Midbrain (tissue), 1 donor: Measurements from ENCODE around the gene FIBP.

Experiments
- DNase-seq: peaks from one replicate; lab custom pipeline; 2025; lab: John Stamatoyannopoulos, UW

Gene FIBP

DNA sequence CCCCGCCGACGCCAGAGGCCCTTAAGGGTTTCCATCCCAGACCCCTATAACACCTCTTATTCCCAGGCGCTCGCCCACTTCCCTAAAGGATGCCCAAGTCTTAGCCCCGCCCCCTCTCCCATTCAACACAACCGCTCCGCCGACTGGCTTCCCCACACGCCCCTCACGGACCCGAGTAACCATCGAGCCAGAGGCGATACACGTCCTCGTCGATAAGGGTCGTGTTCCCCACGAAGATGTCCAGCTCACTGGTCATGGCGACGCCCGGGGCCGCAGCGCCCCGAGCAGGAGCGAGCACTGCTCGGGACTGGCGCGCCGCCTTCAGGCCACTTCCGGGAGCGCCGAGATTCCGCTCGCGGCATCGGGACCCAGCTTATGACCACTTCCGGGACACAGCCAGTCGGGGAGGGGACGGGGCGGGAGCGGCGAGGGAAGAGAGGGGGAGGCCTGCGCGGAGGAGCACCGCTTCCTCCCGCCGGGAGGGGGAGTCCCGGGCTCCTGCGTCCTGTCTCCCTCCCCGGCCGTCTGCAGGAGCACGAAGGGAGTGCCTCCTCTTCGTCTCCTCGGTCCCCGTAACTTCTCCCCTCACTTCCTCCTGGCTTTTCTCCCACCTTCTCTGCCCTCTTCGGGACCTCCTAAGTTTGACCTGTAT, at the start of gene FIBP:
Gene FIBP (minus strand): TSS at position 309 of the 652 bp plus-strand sequence. CDS start 53 bp downstream, at position 256.
- peak; percentile 98 for DNase-seq

DNA sequence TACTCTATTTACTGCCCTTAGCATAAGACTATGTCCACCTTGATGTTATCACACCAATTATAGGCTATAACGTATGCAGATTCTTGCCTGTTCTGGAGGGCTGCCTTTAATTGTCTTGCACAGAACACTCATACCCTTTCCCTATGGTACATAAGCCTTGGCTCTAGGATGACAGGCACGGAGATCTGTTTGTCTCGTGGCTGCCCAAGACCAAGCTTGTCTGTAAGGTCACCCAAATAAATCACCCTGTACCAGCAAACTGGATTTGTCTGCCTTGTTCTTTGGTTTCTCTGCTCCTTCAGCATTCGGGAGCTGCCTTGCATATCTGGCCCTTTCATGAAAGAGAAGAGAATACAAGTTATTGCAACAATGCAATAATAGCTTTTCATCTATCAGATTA, 49.5 kb upstream of the FIBP start:
- no peak for DNase-seq

DNA sequence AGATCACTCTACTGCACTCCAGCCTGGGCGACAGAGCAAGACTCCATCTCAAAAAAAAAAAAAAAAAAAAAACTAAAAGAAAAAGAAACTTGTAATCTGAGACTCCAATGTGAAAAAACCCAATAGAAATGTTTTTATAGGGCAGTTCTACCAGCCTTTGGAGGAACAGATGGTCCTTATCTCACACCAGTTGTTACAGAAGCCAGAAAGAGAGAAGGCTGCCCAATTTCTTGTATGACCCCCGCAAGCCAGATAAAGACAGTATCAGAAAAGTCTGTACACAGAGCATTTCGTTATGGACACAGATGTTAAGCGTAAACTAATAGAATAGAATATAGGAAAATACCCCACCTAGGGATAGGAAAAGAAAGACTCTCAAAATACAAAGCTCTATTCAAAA, 45.7 kb upstream of the FIBP start:
- no peak for DNase-seq

DNA sequence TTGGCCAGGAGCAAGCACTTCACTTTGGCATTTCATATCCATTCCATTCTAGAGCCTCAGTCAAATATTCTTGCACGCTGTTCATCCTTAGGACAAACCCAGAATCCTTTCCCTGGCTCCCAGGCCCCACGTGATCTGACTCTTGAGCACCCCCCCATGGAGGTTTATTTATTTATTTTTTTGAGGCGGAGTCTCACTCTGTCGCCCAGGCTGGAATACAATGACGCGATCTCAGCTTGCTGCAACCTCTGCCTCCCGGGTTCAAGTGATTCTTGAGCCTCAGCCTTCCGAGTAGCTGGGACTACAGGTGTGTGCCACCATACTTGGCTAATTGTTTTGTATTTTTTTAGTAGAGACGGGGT, 44.3 kb upstream of the FIBP start:
- no peak for DNase-seq

DNA sequence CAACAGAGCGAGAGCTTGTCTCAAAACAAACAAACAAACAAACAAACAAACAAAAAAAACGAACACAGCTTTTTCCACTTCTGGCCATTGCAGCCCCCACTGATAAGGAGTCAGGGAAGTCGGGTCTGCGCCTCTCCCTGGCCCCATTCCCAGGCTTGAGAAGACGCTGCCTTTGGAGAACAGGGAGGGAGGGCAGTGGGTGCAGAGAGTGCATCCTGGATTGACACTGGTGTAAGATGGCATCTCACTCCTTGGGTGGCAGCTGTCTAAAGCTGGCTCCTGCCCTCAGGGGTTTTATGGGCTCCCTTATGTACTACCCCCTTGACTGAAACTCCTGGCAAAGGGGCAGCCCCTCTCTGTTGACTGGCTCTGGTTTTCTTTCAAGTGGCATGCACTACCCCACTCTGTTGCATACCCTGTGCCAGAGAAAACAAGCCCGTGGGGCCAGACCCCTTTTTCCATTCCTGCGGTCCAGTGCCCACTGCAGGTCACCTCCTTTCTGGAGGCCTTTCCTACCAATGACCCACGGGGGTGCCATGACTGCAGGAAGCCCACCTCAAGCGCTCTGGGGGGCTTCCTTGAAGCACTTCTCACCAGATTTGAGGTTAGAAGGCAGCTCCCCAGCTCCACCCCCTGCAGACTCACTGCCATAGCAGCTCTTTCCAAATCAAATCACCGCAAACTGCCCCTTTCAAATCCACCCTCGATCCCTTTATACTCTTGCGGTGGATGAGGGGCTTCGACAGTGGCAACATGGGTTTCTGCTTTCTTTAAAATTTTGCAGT, 43.7 kb upstream of the FIBP start:
- no peak for DNase-seq

DNA sequence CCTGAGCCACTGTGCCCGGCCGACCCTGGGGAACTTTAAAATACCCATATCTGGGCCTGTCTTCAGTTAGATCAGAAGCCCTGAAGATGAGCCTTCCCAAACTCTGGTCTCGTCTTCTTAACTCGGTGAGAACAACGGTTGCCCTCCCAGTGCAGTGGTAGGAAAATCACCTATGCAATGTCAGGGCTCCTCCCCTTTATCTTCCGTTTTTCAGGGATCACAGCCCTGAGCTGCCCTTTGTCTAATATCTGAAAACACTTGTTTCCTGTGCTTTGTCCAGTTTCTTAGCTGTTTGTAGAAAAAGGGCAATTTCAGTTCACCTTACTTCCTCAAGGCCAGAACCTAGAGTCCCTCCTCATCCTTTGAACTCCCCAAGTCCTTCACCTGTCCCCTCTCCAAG, 40.4 kb upstream of the FIBP start:
- DNase-seq, result no peak

DNA sequence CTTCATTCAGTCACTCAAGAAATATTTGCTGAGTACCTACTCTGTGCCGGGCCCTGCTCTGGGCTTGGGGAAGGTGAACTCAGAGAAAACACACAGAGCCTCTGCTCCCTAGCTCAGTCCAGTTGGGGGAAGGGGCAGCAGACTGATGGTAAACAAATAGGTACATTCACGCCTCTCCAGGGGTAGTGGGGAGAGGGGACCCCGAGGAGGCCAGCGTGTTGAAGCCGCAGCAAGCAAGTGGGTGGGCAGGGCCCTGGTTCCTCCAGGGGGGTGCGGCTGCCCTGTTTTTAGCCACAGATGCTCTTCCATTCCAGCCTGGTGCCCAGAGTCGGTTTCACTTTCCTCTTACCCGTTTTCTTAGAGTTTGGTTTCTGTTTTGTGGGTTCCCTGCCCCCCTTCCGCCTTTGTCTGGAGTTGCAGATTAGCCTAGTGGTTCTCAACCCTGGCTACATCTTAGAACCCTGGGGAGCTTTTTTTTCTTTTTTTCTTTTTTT, 39.7 kb upstream of the FIBP start:
- no peak for DNase-seq

DNA sequence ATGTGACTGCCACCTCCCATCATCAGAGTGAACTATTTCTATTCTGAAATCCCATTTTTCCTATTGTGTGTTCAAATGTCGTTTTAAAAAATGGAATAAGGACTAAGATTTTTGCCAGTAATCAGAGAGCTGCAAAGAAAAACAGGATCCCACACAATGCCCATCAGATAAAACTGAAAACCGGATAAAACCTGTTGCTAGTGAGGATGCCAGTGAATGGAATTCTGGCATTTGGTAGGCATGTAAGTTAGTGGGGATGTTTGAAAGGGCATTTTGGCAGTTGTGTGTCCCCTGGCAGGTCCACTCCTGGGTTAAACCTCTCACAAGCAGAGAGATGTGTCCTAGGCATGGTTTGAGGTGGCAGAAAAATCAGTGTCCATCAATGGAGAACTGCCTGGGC, 37.1 kb upstream of the FIBP start:
- DNase-seq, result no peak

DNA sequence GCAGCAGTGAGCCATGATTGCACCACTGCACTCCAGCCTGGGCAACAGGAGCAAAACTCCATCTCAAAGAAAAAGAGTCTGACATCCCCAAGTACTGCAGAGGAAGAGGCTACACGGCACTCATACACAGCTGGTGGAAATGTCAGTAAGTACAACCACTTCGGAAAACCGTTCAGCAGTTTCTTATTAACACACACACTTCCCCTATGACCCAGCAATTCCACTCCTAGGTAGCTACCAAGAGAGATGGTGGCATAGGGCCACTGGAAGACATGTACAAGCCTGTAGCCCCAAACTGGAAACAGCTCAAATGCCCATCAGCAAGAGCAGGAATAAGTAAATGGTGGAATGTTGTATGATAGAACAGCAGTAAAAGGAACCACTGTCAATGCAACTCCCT, 34.3 kb upstream of the FIBP start:
- no peak for DNase-seq

DNA sequence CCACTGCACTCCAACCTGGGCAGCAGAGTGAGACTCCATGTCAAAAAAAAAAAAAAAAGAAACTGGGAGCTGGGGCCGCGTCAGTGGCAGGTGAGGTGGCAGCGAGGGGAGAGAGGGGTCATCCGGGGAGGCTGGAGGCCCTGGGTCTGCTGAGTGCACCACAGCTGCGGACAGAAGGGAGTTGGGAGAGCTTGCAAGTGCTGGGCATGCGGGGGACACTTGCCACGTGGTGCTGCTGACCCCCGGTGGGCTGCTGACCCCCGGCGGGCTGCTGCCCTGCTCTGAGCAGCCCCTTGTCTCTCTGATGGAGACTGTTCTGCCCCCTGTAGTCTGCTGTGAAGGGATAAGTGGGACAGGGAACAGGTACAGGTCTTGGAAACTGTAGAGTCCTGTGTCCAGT, 33.6 kb upstream of the FIBP start:
- DNase-seq, result no peak

DNA sequence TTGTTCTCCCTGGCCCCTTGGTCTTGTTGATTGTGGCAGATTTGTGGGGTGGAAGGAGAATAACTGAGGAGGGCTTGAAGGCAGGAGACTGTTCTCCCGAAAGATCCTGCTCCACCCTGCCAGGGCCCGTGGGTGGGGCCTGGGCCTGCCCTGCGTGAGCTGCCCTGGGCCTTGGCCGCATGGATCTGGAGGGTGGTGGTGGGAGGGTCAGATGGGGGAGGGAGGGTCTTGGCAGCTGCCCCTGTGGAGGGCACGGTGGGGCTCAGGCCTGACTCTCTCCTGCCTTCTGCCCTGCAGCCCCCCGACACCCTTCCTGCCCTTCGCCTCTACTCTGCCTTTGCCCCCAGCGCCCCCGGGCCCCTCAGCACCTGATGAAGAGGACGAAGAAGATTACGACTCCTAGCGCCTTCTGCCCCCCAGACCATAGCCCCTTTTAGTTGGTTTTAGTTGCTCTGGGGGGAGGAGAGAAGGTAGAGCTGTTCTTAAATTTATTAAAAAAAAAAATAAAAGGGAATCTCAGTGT, 32.8 kb upstream of the FIBP start:
- no peak for DNase-seq

DNA sequence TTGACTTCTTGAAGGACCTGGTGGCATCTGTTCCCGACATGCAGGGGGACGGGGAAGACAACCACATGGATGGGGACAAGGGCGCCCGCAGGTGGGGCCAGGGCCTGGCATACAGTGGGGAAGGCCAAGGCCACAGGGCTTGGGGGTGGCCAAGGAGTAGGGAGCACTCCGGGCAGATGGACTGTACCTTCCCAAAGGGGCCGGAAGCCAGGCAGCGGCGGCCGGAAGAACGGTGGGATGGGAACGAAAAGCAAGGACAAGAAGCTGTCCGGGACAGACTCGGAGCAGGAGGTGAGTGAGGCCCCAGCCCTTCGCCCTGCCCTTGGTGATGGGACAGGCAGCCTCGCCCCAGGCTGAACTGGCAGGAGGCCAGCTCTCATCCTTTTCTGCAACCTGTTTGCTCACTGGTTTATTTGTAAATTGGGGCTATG, 32.1 kb upstream of the FIBP start:
- DNase-seq, result no peak

DNA sequence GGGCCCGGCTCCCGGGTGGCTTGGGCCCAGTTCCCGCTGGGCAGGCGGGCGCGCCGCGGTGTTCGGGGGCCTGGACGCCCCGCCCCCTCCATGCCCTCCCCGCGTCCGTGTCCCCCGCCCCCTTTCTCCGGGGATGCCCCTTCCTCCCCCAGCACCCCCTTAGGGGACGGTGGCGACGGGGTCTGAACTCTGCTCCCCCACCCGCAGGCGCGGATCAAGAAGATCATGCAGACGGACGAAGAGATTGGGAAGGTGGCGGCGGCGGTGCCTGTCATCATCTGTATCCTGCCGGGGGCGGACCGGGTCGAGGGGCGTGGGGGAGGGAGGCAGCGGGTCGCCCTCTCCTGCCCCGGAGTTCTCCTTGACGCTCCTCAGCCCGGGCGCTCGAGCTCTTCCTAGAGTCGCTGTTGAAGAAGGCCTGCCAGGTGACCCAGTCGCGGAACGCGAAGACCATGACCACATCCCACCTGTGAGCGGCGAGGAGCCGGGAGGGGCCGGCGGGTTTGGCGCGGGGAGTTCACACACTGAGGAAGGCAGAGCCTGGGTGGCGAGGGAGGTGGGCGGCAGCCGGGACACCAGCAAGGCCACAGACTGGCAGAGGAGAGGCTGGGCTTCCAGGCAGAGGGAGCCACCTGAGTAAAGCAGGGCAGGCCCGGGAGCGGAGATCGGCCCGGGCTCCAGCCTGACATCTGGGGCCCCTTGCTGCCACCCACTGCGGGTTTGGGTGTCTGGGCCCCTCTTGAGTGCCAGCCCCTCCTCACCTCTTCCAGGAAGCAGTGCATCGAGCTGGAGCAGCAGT, 31.5 kb upstream of the FIBP start:
- no peak for DNase-seq

DNA sequence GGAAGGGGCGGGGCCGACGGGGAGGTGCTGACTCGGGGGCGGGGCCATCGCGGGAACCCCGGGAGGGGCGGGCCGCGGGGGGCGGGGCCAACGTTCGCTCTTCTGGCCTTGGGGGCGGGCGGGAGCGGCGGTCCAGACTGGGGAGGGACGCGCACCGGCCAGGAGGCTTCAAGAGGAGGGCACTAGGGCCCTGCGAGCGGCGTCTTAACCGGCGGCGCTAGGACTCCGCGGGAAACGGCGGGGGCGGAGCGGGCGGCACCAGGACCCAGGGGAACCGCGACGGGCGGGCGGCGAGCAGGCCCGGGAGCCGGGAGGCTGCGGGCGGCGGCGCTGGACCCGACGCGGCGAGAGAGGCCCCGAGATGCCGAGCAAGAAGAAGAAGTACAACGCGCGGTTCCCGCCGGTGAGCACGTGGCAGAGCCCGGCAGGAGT, 30.9 kb upstream of the FIBP start, which contains the start of gene DRAP1:
Gene DRAP1 (plus strand): TSS at position 286 of the 432 bp plus-strand sequence. CDS start 76 bp downstream, at position 362.
- DNase-seq, result peak; percentile 99

DNA sequence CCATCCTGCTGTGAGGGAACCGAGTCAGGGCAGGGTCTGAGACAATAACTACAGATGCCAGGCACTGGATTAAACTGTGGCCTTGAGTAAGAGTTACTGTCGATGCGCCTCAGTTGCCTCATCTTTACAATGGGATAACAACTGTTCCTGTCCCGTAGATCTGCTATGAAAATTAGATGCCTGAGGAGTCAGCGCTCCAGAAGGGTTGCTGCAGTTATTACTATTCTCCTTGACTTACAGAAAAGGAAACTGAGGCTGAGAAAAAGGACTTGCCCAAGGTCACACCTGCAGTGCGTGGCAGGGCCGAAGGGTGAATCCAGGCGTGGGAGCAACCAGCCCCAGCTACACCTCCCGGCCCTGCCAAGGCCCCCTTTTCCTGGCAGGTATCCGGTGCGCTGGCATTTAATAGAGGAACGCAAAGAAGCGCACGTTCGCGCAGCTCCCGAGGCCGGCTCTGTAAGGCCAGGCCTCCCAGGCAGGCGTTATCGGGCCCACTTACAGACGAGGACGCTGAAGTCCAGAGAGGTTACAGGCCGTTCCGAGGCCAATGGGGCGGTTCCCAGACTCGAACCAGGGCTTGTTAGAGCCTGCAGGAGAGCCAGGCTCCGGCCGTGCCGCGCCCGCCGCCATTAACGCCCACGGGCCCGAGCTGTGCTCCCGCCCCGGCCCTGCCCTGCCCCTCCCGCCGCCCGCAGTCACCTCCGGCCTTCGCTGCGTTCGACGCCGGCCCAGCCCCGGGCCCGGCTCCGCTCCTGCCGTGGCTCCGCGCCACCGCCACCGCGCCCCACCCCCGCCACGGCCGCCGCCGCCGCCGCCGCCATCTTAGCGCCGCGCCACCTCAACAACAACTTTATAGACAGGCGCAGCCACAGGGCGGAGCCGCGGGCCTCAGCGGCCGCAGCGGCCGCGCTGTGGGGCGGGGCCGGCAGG, 30.2 kb upstream of the FIBP start, which contains the start of gene C11orf68:
Gene C11orf68 (minus strand): TSS at position 852 of the 930 bp plus-strand sequence. CDS start 31 bp downstream, at position 821.
- no peak for DNase-seq

DNA sequence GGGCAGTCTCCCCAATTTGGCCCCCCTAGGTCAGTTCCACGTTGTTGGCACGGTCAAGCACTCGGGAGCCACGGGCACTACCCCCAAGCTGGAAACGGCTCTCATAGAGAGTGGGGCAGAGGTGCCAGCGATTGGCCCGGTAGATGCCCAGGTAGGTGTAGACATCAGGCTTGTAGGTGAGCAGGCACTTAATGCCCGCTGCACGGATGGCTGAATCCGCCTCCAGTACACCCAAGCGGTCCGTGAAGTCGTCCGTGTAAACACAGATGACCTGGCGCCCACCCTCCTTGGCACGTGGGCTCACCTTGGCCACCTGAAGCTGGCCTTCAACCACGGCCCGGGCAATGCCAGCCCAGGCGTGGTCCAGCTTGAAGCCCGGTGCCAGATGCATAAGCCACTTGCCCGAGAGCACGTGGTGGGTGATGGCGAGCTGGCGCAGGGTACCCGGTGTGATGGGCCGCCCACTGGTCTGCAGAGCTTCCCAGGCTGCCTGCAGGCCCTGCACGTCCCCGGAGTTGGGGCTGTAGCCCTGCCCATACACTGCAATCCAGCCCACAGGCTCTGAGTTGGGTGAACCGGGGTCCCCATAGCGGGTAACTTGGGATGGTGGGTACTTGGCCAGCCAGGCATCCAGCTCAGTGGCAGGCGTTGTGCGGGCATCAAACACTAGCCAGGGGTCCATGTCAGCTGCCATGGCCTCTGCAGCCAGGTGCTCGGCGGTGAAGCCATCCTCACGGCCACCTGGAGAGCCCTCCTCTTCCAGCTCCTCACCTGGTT, 29.4 kb upstream of the FIBP start:
- no peak for DNase-seq

DNA sequence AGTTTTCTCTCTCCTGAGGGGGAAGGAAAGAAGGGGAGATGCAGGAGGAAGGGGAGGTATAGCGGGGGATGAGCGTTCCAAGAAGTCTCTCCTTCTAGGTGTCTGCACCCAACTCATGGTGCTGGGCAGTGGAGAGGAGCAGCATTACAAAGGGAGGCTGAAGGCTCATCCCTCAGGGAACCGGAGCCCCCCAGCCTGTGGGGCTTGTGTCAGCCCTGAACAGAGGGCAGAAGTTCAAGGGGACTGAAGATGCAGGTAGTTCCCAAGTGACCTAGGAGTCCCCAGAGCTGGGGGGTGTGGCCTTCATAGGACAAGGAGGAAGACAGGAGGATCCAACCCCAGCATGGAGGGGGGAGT, 28.8 kb upstream of the FIBP start:
- no peak for DNase-seq

DNA sequence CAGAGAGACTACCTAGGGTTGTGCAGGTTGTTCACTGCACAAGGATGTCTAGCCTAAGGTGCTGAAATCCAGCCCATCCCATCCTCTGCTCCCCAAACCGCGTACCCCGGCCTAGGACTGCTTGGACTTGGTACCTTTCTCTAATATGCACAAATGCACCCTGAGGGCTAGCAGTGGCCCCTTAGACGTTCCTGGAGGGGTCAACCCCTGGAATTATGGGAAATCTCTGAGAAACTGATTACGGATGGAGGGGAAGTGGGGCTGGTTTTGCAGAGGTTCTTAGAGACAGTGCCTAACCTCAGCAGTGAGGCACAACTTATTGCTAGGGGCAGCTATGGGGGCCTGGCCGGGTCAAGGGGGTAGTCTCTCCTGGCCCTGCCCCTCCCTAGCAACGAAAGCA, 28.1 kb upstream of the FIBP start:
- no peak for DNase-seq

DNA sequence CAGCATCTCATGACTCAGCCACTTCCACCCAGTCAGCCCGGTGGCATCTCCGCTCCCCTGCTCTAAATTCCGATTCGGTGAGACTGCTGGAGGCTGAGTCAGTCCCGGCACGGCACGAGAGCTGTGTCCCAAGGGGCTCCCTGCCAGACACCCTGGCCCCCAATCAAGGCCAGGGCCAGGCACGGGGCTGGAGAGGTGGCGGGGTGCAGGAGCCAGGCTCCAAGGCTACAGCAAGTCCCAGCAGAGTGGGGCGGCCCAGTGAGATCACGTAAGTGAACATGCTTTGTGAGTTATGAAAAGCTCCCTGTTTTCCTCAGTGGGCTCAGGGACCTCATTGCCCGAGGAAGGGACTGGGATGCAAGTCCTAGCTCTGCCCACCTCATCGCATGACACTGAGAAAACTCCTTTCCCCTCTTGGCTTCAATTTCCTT, 27.6 kb upstream of the FIBP start:
- no peak for DNase-seq

DNA sequence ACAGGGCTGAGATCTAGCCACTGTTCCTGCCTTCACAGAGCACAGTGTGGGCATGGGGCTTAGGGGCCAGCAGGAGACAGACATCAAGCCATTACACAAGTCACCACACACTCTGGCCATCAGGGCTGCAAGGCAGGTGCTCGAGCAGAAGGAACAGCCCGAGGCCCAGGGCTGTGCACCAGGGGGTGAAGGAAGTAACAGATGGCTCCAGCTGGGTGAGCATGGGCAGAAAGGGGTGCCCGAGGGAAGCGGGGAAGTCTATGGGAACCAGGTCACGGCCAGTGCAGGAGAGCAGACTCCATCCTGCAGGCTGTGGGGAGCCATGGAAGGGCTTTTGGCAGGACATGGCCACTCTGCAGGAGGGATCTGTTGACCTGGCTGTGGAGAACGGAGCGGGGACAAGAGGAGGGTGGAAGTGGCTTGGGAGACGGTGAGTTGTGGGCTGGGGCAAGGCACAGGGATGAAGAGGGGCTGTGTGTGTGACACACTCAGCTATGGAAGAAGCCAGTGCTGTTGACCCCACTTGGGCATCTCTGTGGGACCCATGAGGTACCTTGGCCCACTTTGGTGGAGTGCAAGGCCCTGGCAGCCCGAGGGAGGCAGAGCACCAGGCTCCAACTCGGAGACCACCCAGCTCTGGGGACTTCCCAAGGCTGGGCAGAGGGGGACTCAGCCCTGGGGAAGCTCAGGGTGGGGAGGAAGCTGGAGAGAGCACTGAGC, 27.0 kb upstream of the FIBP start:
- no peak for DNase-seq
